Glutamatergic neuron (in vitro differentiated cells): Measurements from ENCODE around the gene SDS. TPM values are rescaled to one million over a fixed set of nuclear protein-coding genes. Genes with fewer than 3 reads are reported as not detected.

Source experiments
- DNase-seq: peaks from one replicate; pipeline ENCODE4 v3.0.0; 2022
- H3K27ac Mint-ChIP-seq: one replicate; pipeline ENCODE4 v1.8.0; 2020; ENCODE audit warnings: mild to moderate bottlenecking, mixed read lengths, inconsistent platforms; ENCODE audit not compliant: unreplicated experiment
- H3K27me3 Mint-ChIP-seq: one replicate; pipeline ENCODE4 v1.8.0; 2020; ENCODE audit warnings: mild to moderate bottlenecking, moderate library complexity, mixed read lengths, inconsistent platforms; ENCODE audit not compliant: unreplicated experiment
- H3K36me3 Mint-ChIP-seq: one replicate; pipeline ENCODE4 v1.8.0; 2020; ENCODE audit warnings: mild to moderate bottlenecking, mixed read lengths, inconsistent platforms; ENCODE audit not compliant: unreplicated experiment
- H3K4me1 Mint-ChIP-seq: one replicate; pipeline ENCODE4 v1.8.0; 2020; ENCODE audit warnings: mild to moderate bottlenecking, low read depth, mixed read lengths, inconsistent platforms; ENCODE audit not compliant: unreplicated experiment
- H3K4me3 Mint-ChIP-seq: one replicate; pipeline ENCODE4 v1.8.0; 2020; ENCODE audit warnings: mild to moderate bottlenecking, mixed read lengths, inconsistent platforms; ENCODE audit not compliant: unreplicated experiment
- H3K9me3 Mint-ChIP-seq: one replicate; pipeline ENCODE4 v1.8.0; 2020; ENCODE audit warnings: mild to moderate bottlenecking, moderate library complexity, mixed read lengths, inconsistent platforms; ENCODE audit not compliant: unreplicated experiment
- total RNA-seq: library from RNA; stranded (reverse); fragmentation: NEBNext Ultra II Directional; extraction: Animal tissue kit (Norgen Biotek cat#: 25700); gene quantifications from one replicate; pipeline ENCODE4 v1.2.1, GENCODE V29; 2021; ENCODE audit not compliant: unreplicated experiment
- TF ChIP-seq, protein P1 (sequence below): fragments of 200-600 bp; sonication (generic); IDR thresholded peaks from one replicate; pipeline ENCODE4 v1.5.0; 2021; ENCODE audit not compliant: partially characterized antibody, unreplicated experiment

Gene SDS
- total RNA-seq, 1 donor from 2014 or later = not detected

DNA sequence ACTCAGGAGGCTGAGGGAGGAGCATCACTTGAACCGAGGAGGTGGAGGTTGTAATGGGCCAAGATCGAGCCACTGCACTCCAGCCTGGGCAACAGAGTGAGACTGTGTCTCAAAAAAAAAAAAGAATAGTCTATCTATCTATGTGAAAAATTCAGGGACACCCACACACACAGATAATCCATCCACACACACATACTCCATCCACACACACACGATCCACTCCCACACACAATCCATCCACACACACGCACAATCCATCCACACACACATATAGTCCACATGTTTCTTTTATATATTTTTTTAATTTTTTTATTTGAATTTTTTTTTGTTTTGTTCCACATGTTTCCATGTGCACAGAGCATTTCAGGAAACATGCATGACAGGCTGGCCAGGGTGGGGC, 3.3 kb downstream of the SDS start:
- no peaks in the 10 kb centered on the region for H3K36me3 Mint-ChIP-seq
- H3K4me1 Mint-ChIP-seq = peaks cover 5% of the 10 kb centered on the region
- H3K27ac Mint-ChIP-seq = no peak overlapping the region
- H3K9me3 Mint-ChIP-seq = peaks cover 2% of the 10 kb centered on the region
- H3K4me3 Mint-ChIP-seq = no peak overlapping the region
- no peak for DNase-seq
- H3K27me3 Mint-ChIP-seq = peaks cover 6% of the 10 kb centered on the region
- TF ChIP-seq, protein P1, sequence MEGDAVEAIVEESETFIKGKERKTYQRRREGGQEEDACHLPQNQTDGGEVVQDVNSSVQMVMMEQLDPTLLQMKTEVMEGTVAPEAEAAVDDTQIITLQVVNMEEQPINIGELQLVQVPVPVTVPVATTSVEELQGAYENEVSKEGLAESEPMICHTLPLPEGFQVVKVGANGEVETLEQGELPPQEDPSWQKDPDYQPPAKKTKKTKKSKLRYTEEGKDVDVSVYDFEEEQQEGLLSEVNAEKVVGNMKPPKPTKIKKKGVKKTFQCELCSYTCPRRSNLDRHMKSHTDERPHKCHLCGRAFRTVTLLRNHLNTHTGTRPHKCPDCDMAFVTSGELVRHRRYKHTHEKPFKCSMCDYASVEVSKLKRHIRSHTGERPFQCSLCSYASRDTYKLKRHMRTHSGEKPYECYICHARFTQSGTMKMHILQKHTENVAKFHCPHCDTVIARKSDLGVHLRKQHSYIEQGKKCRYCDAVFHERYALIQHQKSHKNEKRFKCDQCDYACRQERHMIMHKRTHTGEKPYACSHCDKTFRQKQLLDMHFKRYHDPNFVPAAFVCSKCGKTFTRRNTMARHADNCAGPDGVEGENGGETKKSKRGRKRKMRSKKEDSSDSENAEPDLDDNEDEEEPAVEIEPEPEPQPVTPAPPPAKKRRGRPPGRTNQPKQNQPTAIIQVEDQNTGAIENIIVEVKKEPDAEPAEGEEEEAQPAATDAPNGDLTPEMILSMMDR = no peak

DNA sequence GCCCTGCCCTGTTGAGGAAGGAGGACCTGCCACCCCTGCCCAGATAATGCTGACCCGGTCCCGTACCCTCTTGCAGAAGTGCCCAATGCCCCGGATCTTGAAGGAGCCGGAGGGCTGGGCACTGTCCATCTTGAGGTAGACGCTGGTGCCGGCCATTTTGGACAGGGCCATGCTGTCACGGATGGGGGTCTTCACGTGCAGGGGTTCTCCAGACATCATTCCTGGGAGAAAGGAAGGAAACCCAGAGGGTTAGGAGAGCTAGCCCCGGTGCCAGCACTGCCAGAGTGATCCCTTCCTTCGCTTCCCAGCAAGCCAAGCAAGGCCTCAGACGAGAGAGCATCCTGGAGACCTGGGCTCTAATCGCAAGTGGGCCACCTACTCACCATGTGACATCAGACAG, 4.2 kb downstream of the SDS start:
- TF ChIP-seq, protein P1 = no peak
- Mint-ChIP-seq H3K4me3 (no peak overlapping the region), H3K27ac (no peak overlapping the region), H3K27me3 (peaks cover 4% of the 10 kb centered on the region), H3K36me3 (no peaks in the 10 kb centered on the region), H3K4me1 (peaks cover 5% of the 10 kb centered on the region), H3K9me3 (peaks cover 2% of the 10 kb centered on the region)
- DNase-seq = no peak

DNA sequence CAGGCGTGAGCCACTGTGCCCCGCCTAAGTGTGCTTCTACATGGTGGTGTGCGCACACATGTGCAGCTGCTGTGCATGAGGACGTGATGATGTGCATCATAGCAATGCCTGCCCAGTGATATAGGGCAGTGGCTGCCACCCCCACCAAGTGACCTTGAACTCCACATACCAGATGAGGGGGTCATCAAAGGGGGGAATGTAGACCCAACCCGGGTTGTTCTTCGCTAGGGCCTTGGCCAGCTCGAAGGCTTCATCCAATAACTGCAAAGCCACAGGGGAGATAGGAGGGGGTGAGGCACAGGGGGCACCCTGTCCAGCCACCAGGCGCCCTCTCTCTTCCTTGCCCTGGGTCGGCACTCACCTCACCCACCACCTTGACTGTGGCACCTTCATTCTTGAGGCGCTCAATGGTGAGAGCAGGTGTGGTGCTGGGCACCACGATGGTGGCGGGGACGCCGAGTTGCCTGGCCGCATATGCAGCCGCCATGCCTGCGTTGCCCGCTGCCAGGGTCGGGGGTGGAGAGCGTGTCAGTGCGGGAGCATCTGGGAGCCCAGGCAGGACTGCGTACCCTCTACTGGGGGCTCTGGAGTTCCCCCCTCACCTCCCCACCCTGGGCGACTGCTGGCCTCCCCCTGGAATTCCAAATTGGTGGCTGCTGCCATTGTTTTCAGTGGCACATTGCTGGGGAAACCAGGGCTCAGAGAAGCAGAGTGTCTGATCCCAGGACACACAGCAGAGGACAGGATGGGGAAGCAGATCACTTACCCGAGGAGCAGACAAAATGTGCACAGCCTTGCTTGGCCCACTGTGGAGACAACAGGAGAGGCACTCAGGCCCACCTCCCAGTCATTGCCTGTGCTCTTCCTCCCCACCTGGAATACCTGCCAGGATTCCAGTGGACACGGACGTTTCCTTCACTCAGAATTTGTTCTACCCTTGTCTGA, 5.1 kb downstream of the SDS start:
- H3K36me3 Mint-ChIP-seq = no peaks in the 10 kb centered on the region

DNA sequence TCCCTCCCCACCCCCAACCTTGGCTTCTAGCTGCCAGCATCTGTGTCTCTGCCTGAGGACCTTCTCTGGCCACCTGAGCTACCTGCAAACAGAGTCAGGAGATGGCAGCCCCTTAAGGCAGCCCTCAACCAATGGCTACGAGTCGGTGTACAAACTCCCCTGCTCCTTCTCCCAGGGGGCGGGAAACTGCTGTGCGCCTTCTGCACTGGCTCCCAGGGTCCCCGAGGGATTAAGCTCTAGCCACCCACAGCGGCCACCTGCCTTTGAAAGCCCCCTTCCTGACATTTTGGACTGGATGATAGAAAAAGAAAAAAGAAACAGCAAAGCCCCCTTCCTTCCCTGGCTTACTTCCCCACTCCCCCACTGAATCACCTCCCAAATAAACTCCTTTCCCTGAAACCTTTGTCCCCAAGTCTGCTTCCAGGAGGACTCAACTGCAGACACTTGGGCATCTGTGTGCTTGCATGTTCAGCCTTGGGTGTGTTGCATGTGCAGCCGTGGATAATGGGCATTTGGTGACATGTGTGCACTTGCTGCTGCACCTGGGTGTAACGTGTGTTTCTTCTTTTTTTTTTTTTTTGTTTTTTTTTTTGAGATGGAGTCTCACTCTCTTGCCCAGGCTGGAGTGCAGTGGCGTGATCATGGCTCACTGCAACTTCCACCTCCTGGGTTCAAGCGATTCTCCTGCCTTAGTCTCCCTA, 6.0 kb downstream of the SDS start:
- Mint-ChIP-seq H3K27ac (peak overlapping the region; percentile 67), H3K4me3 (no peak overlapping the region), H3K4me1 (peaks cover 5% of the 10 kb centered on the region), H3K27me3 (peaks cover 7% of the 10 kb centered on the region), H3K9me3 (peaks cover 2% of the 10 kb centered on the region), H3K36me3 (no peaks in the 10 kb centered on the region)
- TF ChIP-seq, protein P1 = no peak
- no peak for DNase-seq

More for the DNA sequence above, 5.1 kb downstream of the SDS start:
- H3K27ac Mint-ChIP-seq = no peak overlapping the region
- peaks cover 5% of the 10 kb centered on the region for H3K4me1 Mint-ChIP-seq
- H3K4me3 Mint-ChIP-seq = no peak overlapping the region
- peaks cover 7% of the 10 kb centered on the region for H3K27me3 Mint-ChIP-seq
- DNase-seq = no peak
- TF ChIP-seq, protein P1 = no peak
- H3K9me3 Mint-ChIP-seq = peaks cover 2% of the 10 kb centered on the region
